Stimulated activated CD8-positive, alpha-beta memory T cell treated with anti-CD3 and anti-CD28 coated beads, Interleukin-15, amount 100 ng/mL, for 24 hours (primary cell): ENCODE results near the gene SH3RF3.

Experiments used
- DNase-seq: peaks from one replicate; pipeline ENCODE4 v3.0.0-alpha.2; 2020; ENCODE audit warnings: low read depth

SH3RF3 gene

GRCh38 chr2:109182426-109182825 is 53.4 kb downstream of the SH3RF3 start:
- no peak for DNase-seq

GRCh38 chr2:109183871-109184270 is 54.9 kb downstream of the SH3RF3 start:
- DNase-seq = no peak

DNA sequence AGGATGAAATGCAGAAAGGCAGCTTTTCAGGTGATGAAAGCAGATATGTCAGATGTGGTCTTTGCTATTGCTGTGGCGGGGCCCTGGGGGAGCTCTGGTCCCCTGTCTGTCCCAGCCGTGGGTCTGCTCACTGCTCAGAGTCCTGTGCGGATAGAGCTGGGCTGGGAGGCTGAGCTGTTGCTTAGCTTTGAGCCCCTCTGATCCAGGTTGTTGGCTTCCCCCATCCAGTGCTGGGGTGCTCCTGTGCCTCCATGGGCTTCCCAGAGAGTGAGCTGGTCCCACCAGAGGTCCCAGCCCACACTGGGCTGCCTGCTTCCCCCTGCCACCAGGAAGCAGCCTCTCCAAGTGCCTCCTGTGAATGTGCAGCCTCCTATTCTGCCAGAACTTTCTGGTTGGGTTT is 55.4 kb downstream of the SH3RF3 start:
- no peak for DNase-seq

- DNase-seq = no peak
Measured at GRCh38 chr2:109185338-109185737, 56.3 kb downstream of the SH3RF3 start.

DNA sequence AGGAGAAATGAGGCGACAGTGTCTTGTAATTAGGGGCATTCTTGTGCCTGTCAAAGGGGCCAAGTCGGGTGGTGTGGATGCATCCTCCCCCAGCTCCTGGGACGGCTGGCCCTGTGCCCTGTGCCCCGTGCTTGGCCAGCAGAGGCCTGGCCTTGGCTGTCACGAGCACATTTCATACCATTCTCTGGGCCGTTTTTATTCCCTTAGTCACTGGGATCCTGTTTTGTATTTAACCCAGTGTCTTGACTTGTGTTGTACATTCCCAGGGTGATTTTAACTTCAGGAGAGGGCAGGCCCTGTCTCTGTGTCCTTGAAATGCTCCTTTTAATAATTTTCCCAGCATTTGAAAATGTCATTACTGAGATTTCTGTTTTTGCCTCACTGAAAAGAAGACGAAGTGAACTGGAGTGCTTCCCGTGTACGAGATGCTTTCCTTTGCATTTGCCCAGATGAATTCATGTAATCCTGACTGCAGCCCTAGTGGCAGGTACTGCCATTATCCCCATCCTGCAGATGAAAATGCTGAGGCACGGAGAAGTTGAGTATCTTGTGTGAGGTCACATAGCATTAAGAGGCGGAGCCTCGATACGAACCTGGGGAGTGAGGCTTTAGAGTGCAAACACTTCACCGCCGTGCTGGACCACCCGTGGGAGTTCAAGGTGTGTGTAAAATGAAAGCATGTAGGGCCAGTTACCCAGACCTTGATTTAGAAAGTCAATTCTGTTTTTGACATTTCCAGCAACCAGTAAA is 57.0 kb downstream of the SH3RF3 start:
- DNase-seq = no peak

- DNase-seq = no peak
Measured at GRCh38 chr2:109186656-109187250, 57.7 kb downstream of the SH3RF3 start.

- no peak for DNase-seq
Measured at GRCh38 chr2:109187711-109188495, 58.9 kb downstream of the SH3RF3 start.

GRCh38 chr2:109188496-109188890 is 59.5 kb downstream of the SH3RF3 start:
- DNase-seq = no peak

- DNase-seq = no peak
Measured at GRCh38 chr2:109188898-109189297, 59.9 kb downstream of the SH3RF3 start.

- DNase-seq = no peak
Measured at GRCh38 chr2:109189751-109190150, 60.7 kb downstream of the SH3RF3 start.

- DNase-seq = no peak
Measured at GRCh38 chr2:109193807-109194619, 65.0 kb downstream of the SH3RF3 start.

DNA sequence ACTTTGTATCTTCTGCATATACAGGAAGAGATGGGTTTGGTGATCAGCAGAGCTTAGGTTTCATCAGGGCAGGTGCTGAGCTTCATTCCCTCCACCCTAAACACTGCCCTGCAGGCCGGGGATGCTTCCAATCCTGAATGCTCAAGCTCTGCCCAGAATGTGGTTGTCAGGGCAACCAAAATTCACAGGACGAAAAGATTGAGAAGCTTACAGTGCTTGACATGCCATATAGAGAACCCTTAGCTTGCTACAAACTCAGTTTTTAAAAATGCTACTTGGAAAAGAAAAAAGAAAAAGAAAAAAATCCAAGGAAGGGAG is 65.6 kb downstream of the SH3RF3 start:
- DNase-seq = no peak

DNA sequence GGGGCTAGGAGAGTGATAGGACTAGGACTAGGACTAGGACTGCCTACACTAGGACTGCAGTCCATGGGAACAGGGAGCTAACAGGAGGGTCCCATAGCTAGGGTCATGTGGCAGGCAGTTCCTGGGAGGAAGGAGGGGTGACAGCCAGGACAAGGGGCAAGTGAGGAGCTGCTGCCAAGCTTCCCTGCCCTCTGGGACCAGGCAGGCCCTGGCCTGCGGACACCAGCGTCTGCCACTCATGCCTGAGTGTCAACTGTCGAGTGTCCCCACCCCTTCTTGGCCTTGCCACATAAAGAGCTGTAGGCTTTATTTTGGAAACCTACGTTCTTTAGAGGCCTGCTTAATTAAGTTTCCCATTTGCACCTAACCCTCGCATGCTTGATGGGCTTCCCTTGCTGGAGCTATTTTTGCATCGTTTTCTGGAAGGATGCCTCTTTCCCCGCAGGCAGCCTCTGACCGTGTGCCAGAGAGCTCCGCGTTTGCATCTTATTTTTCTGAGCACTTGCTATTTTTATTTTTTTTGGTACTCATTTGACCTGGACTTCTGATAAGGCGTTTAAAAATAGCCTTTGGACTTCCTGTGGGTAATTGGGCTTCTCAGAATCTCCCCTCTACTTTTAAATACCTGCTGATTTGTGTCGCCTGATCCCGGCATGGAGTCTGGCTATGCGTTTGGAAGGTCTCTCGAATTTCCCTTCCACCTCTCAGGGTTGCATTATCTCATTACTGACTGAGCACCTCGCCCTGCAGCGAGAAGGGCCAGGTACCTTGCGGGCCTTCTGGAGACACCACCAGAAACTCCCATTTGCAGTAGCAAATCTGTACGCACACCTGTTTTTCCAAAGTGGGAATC is 66.4 kb downstream of the SH3RF3 start:
- no peak for DNase-seq

DNA sequence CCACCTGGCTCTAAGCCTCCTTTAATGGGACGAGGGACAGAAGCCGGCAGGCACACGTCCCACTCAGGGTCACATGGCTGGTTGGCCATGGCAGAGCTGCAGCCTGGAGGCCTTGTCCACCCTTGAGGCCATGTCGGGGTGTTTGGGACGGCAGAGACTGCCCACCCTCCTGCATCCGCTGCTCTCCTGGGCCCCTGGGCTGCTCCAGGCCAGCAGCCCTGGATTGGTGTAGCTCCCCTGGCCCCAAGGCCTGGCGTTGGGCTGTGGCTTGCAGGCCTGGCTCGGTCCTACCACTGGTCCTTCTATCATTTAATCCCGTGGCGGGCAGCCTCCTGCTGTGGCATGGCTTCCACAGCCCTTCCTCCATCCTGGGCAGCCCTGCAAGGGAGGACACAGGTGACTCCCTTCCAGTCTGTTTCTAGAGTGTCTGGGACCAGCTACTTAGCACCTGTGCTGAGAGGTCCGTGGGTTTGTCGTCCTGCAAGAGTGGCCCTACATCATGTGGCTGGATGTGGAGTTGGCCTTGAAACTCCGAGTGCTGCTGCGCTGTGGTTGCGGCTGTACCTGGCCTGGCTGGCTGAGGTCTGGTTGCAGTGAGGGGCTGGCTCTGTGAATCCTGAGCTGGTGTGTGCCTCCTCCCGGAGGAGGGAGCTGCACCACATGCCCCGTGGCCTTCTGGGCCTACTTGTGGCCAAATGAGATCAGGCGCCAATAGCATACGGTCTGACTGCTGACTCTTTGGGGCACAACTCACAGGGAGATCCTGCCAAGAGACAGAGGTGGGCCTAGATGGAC is 67.3 kb downstream of the SH3RF3 start:
- DNase-seq = no peak

DNA sequence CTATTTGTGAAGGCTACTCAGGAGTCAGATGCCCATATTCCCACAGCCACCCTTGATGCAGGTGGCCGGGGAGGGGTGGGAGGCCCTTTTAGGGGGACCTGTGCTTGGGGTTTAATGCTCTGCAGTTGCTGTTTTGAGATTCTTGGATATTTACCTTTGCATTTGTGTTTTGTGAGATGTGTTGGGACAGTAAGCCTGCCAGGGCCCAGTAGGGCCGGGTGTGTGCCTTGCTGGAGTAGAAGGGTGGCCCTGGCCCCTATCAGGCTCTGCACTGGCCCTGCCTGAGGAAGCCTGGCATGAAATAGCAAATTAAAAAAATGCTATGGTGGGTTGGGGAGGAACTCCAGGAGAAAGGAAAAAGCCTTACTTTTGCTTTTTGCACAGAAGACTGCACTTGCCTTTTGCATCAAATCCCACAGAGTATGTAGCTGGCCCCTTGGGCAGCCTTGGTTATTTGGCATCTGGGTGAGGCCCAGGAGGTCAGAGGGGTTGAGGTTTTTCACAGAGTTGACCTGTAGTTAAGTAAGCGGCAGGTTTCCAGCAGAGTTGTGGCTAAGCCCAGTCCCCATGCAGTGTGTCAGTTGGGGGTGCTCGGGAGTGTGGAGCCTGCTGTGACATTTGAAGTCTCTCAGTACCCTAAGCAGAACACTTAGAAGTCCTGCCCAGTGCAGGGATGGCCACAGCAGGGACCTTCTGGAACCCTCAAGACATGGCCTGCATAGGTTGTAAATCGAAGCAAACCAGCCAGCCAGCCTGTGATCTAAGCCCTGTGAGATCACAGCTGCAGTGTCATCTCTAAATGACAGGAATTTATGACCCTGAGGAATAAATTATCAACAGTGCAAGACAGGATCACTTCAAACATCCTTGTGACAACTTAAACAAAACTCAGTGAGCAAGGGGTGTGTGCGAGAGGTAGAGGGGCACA is 68.8 kb downstream of the SH3RF3 start:
- no peak for DNase-seq

- DNase-seq = no peak
Measured at GRCh38 chr2:109199790-109200189, 70.8 kb downstream of the SH3RF3 start.

DNA sequence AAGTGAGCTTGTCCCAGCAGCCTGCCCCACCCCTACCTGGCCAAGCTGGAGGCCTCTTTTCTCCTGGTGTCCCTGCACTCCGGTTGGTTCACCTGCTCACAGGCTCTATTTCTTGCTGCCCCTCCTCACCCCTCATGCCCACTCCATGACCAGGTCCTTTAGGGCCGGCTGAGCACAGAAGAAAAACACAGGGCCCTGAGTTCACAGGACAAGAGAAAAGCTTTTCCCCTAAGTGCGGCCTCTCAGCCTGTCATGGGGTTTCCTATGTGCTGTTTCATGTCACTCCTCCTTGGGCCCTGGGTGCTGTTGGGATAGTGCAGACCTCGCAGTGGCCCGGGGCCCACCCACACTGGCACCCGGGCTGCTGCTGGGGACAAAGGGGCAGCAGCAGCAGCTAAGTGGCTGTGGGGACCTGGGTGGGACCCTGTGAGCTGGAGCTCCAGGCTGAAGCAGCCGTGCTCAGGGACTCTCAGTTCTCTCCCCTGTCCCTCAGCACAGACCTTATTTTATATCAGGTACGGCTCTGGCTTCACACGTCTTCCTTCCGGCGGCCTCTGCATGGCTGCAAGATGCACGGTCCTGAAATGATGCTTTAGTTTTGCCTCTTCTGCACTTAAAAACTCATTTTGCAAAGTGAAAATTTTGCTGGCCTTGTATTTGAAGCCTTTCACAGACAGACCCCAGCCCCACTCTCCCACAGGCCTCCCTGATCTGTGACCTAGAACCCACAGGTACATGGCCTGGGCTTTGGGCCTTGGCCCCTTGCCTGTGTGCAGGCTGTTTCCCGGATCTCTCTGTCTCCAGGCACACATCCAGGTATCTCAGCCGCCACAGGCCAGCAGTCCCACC is 71.8 kb downstream of the SH3RF3 start:
- no peak for DNase-seq

DNA sequence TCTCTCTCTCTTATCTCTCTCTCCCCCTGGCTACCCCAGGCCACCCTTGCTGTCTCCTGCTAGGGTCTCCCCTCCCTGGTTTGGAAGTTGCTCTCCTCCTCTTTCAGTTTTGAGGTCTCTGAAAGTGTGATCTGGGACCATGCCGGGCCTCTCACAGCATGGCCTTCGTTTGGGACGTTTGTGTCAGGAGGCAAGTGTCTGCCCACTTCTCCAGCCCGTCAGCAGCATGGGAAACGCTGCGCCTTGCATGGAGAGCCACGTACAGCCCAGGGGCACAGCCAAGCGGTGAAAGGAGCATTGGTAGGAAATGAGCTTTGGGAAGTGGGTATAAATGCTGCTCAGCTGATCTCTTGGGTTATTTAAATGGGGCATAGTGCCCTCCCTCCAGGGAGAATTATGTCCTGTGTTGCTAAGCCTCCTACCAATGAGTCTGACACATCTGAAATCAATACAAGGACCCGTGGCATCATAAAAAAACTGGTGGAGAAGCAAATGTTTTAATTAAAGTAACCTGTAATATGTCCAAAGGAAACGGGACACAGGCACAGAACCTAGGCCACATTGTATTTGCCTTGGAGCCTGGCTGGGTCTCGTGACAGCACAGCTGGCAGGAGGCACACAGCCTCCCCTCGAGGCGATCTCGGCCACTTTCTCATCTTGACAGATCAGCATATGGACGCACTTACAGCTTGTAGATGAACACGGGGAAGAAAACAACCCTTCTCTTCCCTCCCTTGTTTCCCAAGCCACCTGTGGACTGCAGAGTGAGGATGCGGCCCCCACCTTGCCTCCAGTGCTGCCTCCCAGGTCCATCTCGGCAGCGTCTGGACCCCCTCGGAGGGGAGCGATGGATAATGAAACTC is 72.7 kb downstream of the SH3RF3 start:
- DNase-seq = no peak
